ENCODE measurements around the gene CAPG. TPM values are rescaled to one million over a fixed set of nuclear protein-coding genes. Genes with fewer than 3 reads are reported as not detected.
"Not testable (repeated sequence)": the region's sequence is repeated elsewhere in the genome, so short reads cannot be mapped to it uniquely, and the experiment has no call there.

CAPG gene
- polyA plus RNA-seq, 10 donors, result 8.1 to 48.6 (median 20.4) TPM

GRCh38 chr2:85398426-85399182 lies 11.6 kb downstream of the CAPG start:
- DNase-seq, result no peak

GRCh38 chr2:85397925-85398331 lies 12.2 kb downstream of the CAPG start:
- no peak for DNase-seq

GRCh38 chr2:85396531-85397470 lies 13.4 kb downstream of the CAPG start:
- no peak for DNase-seq

GRCh38 chr2:85395912-85396475 lies 14.2 kb downstream of the CAPG start:
- DNase-seq, result no peak

- no peak for DNase-seq
Measured at GRCh38 chr2:85394976-85395375, 15.2 kb downstream of the CAPG start.

GRCh38 chr2:85394261-85394681 lies 15.9 kb downstream of the CAPG start:
- DNase-seq, result no peak

GRCh38 chr2:85393836-85394235 lies 16.3 kb downstream of the CAPG start:
- DNase-seq, result no peak

GRCh38 chr2:85390941-85391669 lies 19.1 kb downstream of the CAPG start:
- DNase-seq, result peak in 2 of 3 donors; percentile 15 to 45

- no peak for DNase-seq
Measured at GRCh38 chr2:85388878-85389538, 21.2 kb downstream of the CAPG start.

- DNase-seq, result no peak
Measured at GRCh38 chr2:85387754-85388153, 22.4 kb downstream of the CAPG start.

- no peak for DNase-seq
Measured at GRCh38 chr2:85385746-85386145, 24.4 kb downstream of the CAPG start.

GRCh38 chr2:85383850-85384249 lies 26.3 kb downstream of the CAPG start:
- DNase-seq, result no peak

- DNase-seq, result not testable (repeated sequence)
Measured at GRCh38 chr2:85383151-85383550, 27.0 kb downstream of the CAPG start.

GRCh38 chr2:85380048-85380447 lies 30.1 kb downstream of the CAPG start:
- no peak for DNase-seq

- DNase-seq, result no peak
Measured at GRCh38 chr2:85378257-85378656, 31.9 kb downstream of the CAPG start.

- DNase-seq, result no peak
Measured at GRCh38 chr2:85377083-85377482, 33.1 kb downstream of the CAPG start.

- DNase-seq, result no peak
Measured at GRCh38 chr2:85376291-85377065, 33.7 kb downstream of the CAPG start.

- no peak for DNase-seq
Measured at GRCh38 chr2:85371045-85371444, 39.1 kb downstream of the CAPG start.

GRCh38 chr2:85369500-85369899 lies 40.7 kb downstream of the CAPG start:
- DNase-seq, result no peak

- no peak for DNase-seq
Measured at GRCh38 chr2:85368921-85369320, 41.2 kb downstream of the CAPG start.

Data from muscle of back (tissue), 11 donors.